Stimulated activated CD8-positive, alpha-beta memory T cell treated with anti-CD3 and anti-CD28 coated beads, Interleukin-15, amount 100 ng/mL, for 24 hours (primary cell): ENCODE data around the gene GJA8.
"Not testable (repeated sequence)": the region's sequence is repeated elsewhere in the genome, so short reads cannot be mapped to it uniquely, and the experiment has no call there.

ENCODE experiments used
- DNase-seq: peaks from one replicate; pipeline ENCODE4 v3.0.0-alpha.2; 2020; ENCODE audit warnings: low read depth

GJA8 gene

DNA sequence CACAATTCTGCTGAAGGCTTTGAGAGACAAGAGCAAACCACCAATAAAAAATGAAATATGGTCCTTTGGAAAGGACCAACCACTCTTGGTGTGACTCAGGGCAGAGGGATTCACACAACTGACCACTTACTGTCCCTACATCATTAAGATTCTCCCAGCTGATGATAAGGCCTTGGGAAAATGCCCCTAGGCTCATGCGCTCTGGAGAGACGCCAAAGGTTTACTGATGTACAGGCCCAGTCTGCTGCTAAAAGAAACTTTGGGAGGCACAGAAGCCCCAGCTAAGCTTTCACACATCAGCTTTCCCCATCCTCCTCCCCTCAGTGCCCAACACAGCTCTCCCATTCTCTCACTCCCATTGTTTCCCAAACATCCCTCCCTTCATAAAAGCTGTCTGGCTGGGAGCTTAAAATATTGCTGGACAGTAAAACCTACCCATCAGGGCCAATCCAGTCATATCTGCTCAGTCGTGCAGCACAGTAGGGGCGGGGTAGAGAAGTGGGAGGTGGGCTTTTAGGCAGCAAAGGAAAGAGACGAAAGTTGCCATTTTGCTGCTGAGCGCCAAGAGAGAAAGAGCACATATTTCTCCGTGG lies at the start of gene GJA8:
Gene GJA8, plus strand, starts transcription at position 543 of the 593 bp plus-strand sequence. CDS start 5,161 bp downstream, outside the sequence.
- no peak for DNase-seq

- no peak for DNase-seq
Observed at GRCh38 chr1:147853391-147853790, 49.2 kb upstream of the GJA8 start.

DNA sequence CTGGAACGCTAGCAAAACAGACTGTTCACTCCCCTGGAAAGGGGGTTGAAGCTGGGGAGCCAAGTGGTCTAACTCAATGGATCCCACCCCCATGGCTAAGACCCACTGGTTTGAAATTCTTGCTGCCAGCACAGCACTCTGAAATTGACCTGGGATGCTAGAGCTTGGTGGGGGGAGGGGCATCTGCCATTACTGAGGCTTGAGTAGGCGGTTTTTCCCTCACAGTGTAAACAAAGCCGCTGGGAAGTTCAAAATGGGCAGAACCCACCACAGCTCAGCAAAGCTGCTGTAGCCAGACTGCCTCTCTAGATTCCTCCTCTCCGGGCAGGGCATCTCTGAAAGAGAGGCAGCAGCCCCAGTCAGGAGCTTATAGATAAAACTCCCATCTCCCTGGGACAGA lies 47.6 kb upstream of the GJA8 start:
- DNase-seq, result not testable (repeated sequence)

DNA sequence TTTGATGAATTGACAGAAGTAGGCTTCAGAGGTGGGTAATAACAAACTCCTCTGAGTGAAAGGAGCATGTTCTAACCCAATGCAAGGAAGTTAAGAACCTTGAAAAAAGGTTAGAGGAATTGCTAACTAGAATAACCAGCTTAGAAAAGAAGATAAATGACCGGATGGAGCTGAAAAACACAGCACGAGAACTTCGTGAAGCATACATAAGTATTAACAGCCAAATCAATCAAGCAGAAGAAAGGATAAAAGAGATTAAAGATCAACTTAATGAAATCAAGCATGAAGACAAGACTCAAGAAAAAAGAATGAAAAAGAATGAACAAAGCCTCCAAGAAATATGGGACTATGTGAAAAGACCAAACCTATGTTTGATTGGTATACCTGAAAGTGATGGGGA lies 46.6 kb upstream of the GJA8 start:
- DNase-seq, result not testable (repeated sequence)

- not testable (repeated sequence) for DNase-seq
Observed at GRCh38 chr1:147867204-147867603, 35.4 kb upstream of the GJA8 start.

- DNase-seq, result no peak
Observed at GRCh38 chr1:147878022-147878421, 24.6 kb upstream of the GJA8 start.

GRCh38 chr1:147879911-147880310 lies 22.7 kb upstream of the GJA8 start:
- DNase-seq, result no peak

DNA sequence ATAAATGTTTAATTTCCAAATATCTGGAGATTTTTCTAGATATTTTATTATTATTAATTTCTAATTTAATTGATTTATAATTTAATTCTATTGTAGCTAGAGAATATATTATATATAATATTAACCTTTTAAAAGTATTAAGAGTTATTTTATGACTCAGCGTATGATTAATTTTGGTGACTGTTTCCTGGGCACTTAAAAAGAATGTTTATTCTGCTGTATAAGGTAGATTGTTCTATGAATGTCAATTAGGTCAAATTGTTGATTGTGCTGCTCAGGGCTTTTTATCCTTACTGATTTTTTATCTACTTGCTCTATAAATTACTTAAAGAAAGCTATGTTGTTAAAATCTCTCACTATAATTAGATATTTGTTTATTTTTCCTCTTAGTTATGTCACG lies 20.1 kb upstream of the GJA8 start:
- no peak for DNase-seq

- DNase-seq, result peak; percentile 32
Observed at GRCh38 chr1:147890177-147890790, 12.3 kb upstream of the GJA8 start.

- DNase-seq, result no peak
Observed at GRCh38 chr1:147891088-147891487, 11.5 kb upstream of the GJA8 start.

DNA sequence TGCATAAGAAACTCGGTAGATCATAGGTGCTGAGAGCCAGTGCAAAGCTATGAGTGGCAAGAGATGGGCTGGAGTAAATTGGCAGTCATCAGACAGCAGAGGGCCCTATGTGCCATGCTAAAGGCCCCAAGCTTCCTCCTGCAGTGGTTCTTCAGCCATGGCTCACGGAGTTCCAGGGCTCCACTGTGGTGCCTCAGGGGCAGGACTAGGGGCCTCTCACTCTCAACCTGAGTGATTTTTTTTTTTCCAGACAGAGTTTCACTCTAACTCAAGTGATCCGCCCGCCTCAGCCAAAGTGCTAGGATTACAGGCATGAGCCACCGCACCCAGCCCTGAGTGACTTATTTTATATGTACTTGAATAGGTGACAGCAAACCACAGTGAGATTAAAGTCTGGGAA lies 10.4 kb upstream of the GJA8 start:
- no peak for DNase-seq

GRCh38 chr1:147892731-147893214 lies 9.8 kb upstream of the GJA8 start:
- DNase-seq, result no peak

DNA sequence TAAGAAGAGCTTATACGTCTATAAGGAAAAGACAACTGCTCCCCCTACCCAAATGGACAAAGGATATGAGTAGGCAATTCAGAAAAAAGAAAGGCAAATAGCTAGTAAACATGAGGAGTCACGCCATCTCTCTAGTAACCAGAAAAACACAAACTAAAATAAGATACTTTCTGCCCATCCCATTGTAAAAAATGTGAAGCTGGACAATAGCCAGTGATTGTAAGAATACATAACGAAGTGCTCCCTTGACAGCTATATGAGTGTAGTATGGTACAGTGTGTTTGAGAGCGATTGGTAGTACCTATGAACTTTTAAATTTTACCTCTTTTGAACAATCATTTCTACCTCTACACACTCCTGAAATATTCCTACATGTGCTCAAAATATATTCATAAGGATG lies 7.5 kb upstream of the GJA8 start:
- DNase-seq, result no peak

GRCh38 chr1:147897029-147897752 lies 5.4 kb upstream of the GJA8 start:
- no peak for DNase-seq

DNA sequence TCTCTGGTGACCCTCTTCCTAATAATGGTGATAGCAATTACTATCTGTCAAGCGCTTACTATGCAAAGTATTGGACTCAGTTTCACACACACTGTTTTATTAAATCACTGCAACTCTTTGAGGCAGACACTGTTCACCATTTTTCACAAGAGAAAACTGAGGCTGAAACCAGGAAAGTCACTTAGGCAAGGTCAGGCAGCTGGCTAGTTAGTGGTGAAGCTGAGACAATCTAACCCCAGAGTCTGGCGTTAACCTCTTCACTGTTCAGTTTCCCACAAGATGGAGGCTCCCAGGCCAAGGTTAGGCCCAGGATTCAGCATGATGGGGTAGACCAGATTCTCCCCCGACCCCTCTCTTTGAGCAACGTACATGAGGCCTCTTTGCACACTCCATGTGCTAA lies 4.8 kb upstream of the GJA8 start:
- no peak for DNase-seq

DNA sequence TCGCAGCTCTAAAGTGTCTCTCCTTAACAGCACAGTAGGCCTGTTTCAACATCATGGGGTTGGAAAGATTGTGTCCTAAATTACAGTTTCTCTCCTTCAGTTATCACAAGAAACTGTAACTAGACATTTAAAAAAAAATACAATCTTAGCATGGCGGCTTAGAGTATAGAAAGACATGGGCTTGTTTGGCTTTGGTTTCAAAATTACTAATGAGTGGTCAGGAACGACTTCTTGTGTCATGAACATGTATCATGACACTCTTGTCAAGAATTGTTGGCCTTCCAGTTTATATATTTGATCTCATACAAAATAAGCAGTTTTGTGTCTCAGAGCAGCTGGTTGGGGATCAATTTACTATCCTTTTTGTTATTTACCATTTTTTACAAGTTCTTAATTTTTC lies 2.1 kb downstream of the GJA8 start:
- no peak for DNase-seq

GRCh38 chr1:147907786-147908509 lies 5.4 kb downstream of the GJA8 start:
- no peak for DNase-seq

GRCh38 chr1:147912553-147912952 lies 10.0 kb downstream of the GJA8 start:
- no peak for DNase-seq

GRCh38 chr1:147913362-147913942 lies 10.9 kb downstream of the GJA8 start:
- DNase-seq, result no peak

GRCh38 chr1:147919896-147920295 lies 17.3 kb downstream of the GJA8 start:
- no peak for DNase-seq

GRCh38 chr1:147924813-147925212 lies 22.2 kb downstream of the GJA8 start:
- DNase-seq, result no peak

GRCh38 chr1:147927215-147927614 lies 24.6 kb downstream of the GJA8 start:
- DNase-seq, result not testable (repeated sequence)
